Measurements from ENCODE around the gene DPYD. TPM values are rescaled to one million over a fixed set of nuclear protein-coding genes. Genes with fewer than 3 reads are reported as not detected.

The DPYD gene
- total and polyA plus RNA-seq, 9 of the 15 experiments (the other 6 are each of a cell fraction or from before 2014, with no cell fraction given) = 0.03 to 0.25 (median 0.08) TPM; not detected in 2

- Histone ChIP-seq H3K27ac (ENCODE audit: extremely low read depth, low read depth, low read length) (no peak overlapping the region), H3K4me2 (ENCODE audit: insufficient read depth, low read length) (no peak overlapping the region), H2AFZ (ENCODE audit: low read depth, low read length) (no peak overlapping the region), H3K4me3 (no peak overlapping the region), H3K79me2 (ENCODE audit: control insufficient read depth, insufficient read depth, low read length) (no peaks in the 10 kb centered on the region), H3K27me3 (ENCODE audit: control insufficient read depth in 2 of 2, insufficient read depth in 2 of 2, low read length in 2 of 2) (no peaks in the 10 kb centered on the region), H3K9me1 (ENCODE audit: control insufficient read depth, insufficient read depth, low read length) (no peaks in the 10 kb centered on the region), H4K20me1 (replicated peaks; ENCODE audit: control insufficient read depth, insufficient read depth, low read length) (no peaks in the 10 kb centered on the region), H3K9me3 (replicated peaks; ENCODE audit: control insufficient read depth, insufficient read depth, low read depth, low read length) (no peaks in the 10 kb centered on the region), H3K9ac (ENCODE audit: insufficient read depth in 1 of 2, low read depth in 2 of 2, low read length in 2 of 2) (no peak overlapping the region), H3K4me1 (replicated peaks in 1 of 2; ENCODE audit: control insufficient read depth in 2 of 2, insufficient read depth in 2 of 2, low read length in 2 of 2) (no peaks in the 10 kb centered on the region), H3K36me3 (ENCODE audit: control insufficient read depth, insufficient read depth, low read length) (no peaks in the 10 kb centered on the region)
- WGBS (ENCODE audit: insufficient coverage, low coverage, missing lambda C conversion rate) = 3% methylated on average over 4 of the region's 4 CpGs
- in situ Hi-C loops (cut with MboI) (no loop called here), intact Hi-C loops (cut with micrococcal nuclease) (no loop called here)
- FAIRE-seq (no peak), ATAC-seq (no peak), DNase-seq (ENCODE audit: extremely low read depth in 1 of 4, low spot score in 3 of 4) (no peak)
- ChIA-PET POLR2A (no interaction called here), CTCF (ENCODE audit: low intra/inter-chr PET ratio) (no interaction called here)
- no TSS peak for BruUV-seq (replicated peaks)
- TF ChIP-seq GATAD2B (IDR thresholded peaks at IDR 0.05; ENCODE audit: borderline replicate concordance) (no peak), ZNF165 (CRISPR knock-in tag; IDR thresholded peaks at IDR 0.05; ENCODE audit: borderline replicate concordance) (no peak), ZNF780A (CRISPR knock-in tag; IDR thresholded peaks at IDR 0.05) (no peak), SIN3B (IDR thresholded peaks at IDR 0.05; ENCODE audit: low read depth) (no peak), NONO (IDR thresholded peaks at IDR 0.05; ENCODE audit: low read depth in 2 of 2, low read length in 1 of 2) (no peak), TAL1 (IDR thresholded peaks at IDR 0.05) (no peak), CBFA2T3 (IDR thresholded peaks at IDR 0.05) (no peak), ZNF717 (CRISPR knock-in tag; IDR thresholded peaks at IDR 0.05) (no peak), KHSRP (IDR thresholded peaks at IDR 0.05) (no peak), ZBTB43 (CRISPR knock-in tag; IDR thresholded peaks at IDR 0.05) (no peak), STAT6 (CRISPR knock-in tag; IDR thresholded peaks at IDR 0.05) (no peak), BMI1 (IDR thresholded peaks at IDR 0.05; ENCODE audit: low read length) (no peak)
Measured at GRCh38 chr1:97767381-97767780, 153.5 kb downstream of the DPYD start.
